Coronary artery (tissue), 2 donors: Measurements from ENCODE around the gene TDP1.

Experiments
- DNase-seq: peaks from one replicate; pipeline ENCODE4 v3.0.0-alpha.2; 2017; ENCODE audit warnings: low spot score
- H3K27ac ChIP-seq, 2 donors: fragments of 200-600 bp; sonication (generic); one replicate each; pipeline ENCODE4 v1.5.1; 2016 to 2019
- H3K4me3 ChIP-seq: fragments of 200-600 bp; sonication (generic); 2 replicates; pipeline ENCODE4 v1.5.1; 2016; ENCODE audit warnings: mild to moderate bottlenecking, moderate library complexity
- CTCF ChIP-seq: fragments of 200-600 bp; sonication (generic); IDR thresholded peaks from one replicate; pipeline ENCODE4 v1.5.1; 2019; ENCODE audit warnings: antibody characterized with exemption

Gene TDP1

GRCh38 chr14:90056826-90057225 lies 101.1 kb downstream of the TDP1 start:
- no peak for DNase-seq
- no peak overlapping the region for H3K27ac ChIP-seq
- H3K4me3 ChIP-seq, result no peak overlapping the region
- TF ChIP-seq CTCF, result no peak

- no peak for TF ChIP-seq CTCF
- DNase-seq, result no peak
- Histone ChIP-seq H3K27ac (no peak overlapping the region), H3K4me3 (no peak overlapping the region)
Measured at GRCh38 chr14:90058876-90059458, 103.2 kb downstream of the TDP1 start.

DNA sequence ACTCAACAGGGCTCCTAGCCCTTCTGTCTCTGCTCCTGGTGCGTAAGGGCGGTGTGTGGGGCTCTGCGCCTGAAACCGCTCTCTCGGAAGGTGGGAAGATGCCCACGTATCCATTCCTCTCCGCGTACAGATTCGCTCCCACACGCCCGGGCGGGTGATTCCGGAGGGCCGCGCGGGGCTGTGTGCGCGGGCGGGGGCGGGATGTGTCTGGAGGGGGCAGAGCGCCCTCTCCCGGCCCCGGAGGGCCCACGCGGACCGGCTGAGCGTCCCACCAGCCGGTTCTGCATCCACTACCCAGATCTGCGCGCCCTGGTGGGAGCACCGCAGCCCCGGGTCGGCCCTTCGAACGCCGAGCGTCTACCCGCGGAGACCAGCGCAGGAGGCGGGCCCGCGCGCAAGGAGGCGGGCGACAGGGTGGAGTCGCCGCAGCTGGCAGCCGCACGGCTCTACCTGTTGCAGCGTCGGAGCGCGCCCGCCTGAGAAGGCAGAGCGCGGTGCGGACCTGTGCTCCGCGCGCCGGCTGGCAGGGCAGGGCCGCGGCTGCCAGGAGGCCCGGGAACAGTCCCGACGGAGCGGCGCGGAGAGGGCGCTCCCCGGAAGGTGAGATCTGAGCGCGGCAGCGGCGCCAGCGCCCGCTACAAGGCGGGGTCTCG lies 104.7 kb downstream of the TDP1 start:
- Histone ChIP-seq H3K4me3 (peak overlapping the region; percentile 72), H3K27ac (no peak overlapping the region)
- TF ChIP-seq CTCF, result no peak
- DNase-seq, result no peak

DNA sequence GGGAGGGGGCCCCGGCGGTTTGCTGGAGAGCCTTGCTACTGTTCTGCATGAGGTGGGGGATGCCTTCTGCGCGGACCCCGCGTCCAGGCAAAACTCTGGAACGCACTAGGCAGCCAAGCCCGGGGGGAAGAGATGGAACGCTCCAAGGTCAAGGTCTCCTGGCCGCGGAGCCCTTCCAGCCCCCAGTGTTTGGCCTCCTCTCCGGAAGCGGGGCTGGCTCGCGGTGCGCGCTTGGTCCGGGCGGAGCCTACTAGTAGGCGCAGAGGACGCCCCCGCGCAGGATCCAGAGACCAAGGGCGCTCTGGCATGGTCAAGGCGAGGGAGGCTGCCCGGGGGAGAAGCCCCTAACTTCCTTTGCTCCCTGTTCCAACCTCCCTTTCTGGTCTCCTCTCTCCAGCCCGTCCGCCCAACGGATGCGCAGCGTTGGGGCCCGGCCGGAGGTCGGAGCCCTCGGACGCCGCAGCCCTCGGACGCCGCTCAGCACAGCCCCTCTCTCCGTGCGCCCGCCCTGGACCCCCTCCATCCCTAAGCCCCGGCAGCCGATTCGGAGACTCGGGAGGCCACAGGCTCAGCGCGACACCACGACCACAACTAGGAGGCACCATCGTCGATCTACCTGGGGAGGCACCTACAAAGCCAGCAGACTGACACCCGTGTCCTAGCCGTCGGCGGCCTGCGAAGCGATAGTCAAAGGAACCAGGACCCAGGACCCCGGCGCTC lies 105.4 kb downstream of the TDP1 start:
- Histone ChIP-seq H3K27ac (no peak overlapping the region), H3K4me3 (peak overlapping the region; percentile 72)
- no peak for DNase-seq
- no peak for TF ChIP-seq CTCF

- Histone ChIP-seq H3K4me3 (peak within 1 kb of the TSS; percentile 72), H3K27ac (no peak within 1 kb of the TSS)
- no peak for TF ChIP-seq CTCF
- DNase-seq, result no peak
Measured at GRCh38 chr14:90061685-90062126, 106.0 kb downstream of the TDP1 start, which contains the start of gene KCNK13. TSS of gene KCNK13 (plus strand) at chr14:90061994. CDS start at chr14:90062206, 212 bp downstream.

GRCh38 chr14:90062127-90062794 lies 106.5 kb downstream of the TDP1 start:
- no peak for DNase-seq
- Histone ChIP-seq H3K27ac (no peak overlapping the region), H3K4me3 (peak overlapping the region; percentile 72)
- TF ChIP-seq CTCF, result no peak
